H9 (cell line): ENCODE results near the gene SCGB1D2. TPM values are rescaled to one million over a fixed set of nuclear protein-coding genes. Genes with fewer than 3 reads are reported as not detected.
A peak's percentile ranks its signal among the peaks of the same experiment; 100 is the strongest.
"Not testable (repeated sequence)": the region's sequence is repeated elsewhere in the genome, so short reads cannot be mapped to it uniquely, and the experiment has no call there.

Experiments
- DNase-seq: peaks from one replicate; pipeline ENCODE4 v3.0.0-alpha.2; 2017
- H2AFZ ChIP-seq: one replicate; pipeline ENCODE4 v1.6.1; 2013; ENCODE audit warnings: mild to moderate bottlenecking, low read length, control low read depth, moderate library complexity
- H2AK5ac ChIP-seq: 2 replicates; pipeline ENCODE4 v1.6.1; 2013; ENCODE audit warnings: low read length, control low read depth, mixed read lengths; ENCODE audit not compliant: insufficient read length
- H2BK120ac ChIP-seq: one replicate; pipeline ENCODE4 v1.6.1; 2013; ENCODE audit warnings: low read depth, mild to moderate bottlenecking, low read length, control low read depth, inconsistent platforms; ENCODE audit not compliant: poor library complexity, severe bottlenecking
- H2BK12ac ChIP-seq: 2 replicates; pipeline ENCODE4 v1.6.1; 2013; ENCODE audit warnings: low read length, control low read depth, mixed read lengths, low read depth; ENCODE audit not compliant: insufficient read length
- H2BK15ac ChIP-seq: 2 replicates; pipeline ENCODE4 v1.6.1; 2013; ENCODE audit warnings: low read depth, low read length, control low read depth
- H2BK20ac ChIP-seq: one replicate; pipeline ENCODE4 v1.6.1; 2013; ENCODE audit warnings: low read depth, mild to moderate bottlenecking, low read length, control low read depth, inconsistent platforms; ENCODE audit not compliant: poor library complexity, severe bottlenecking
- H2BK5ac ChIP-seq: 2 replicates; pipeline ENCODE4 v1.6.1; 2013; ENCODE audit warnings: low read length, control low read depth, mixed read lengths; ENCODE audit not compliant: insufficient read length
- H3K14ac ChIP-seq: 2 replicates; pipeline ENCODE4 v1.6.1; 2013; ENCODE audit warnings: low read length, control low read depth; ENCODE audit not compliant: insufficient read depth
- H3K18ac ChIP-seq: 2 replicates; pipeline ENCODE4 v1.6.1; 2013; ENCODE audit warnings: low read depth, mild to moderate bottlenecking, mixed read lengths, low read length, control low read depth; ENCODE audit not compliant: insufficient read length
- H3K23ac ChIP-seq: 2 replicates; pipeline ENCODE4 v1.6.1; 2013; ENCODE audit warnings: low read length, control low read depth, mixed read lengths, low read depth; ENCODE audit not compliant: insufficient read length
- H3K23me2 ChIP-seq: 2 replicates; pipeline ENCODE4 v1.6.1; 2013; ENCODE audit warnings: low read depth, mild to moderate bottlenecking, mixed read lengths, low read length, control low read depth; ENCODE audit not compliant: insufficient read length, poor library complexity, severe bottlenecking
- H3K27ac ChIP-seq: 2 replicates; pipeline ENCODE4 v1.5.1; 2013; ENCODE audit warnings: low read length, control low read depth, mixed read lengths, low read depth; ENCODE audit not compliant: insufficient read length
- H3K27me3 ChIP-seq: 2 replicates; pipeline ENCODE4 v1.6.1; 2013; ENCODE audit warnings: low read length, control low read depth, inconsistent platforms; ENCODE audit not compliant: insufficient read depth
- H3K4ac ChIP-seq: 2 replicates; pipeline ENCODE4 v1.6.1; 2013; ENCODE audit warnings: low read depth, mild to moderate bottlenecking, control low read depth, inconsistent platforms, low read length, moderate library complexity
- H3K4me1 ChIP-seq: 2 replicates; pipeline ENCODE4 v1.6.1; 2013; ENCODE audit warnings: low read length, control low read depth, inconsistent platforms; ENCODE audit not compliant: insufficient read depth
- H3K4me2 ChIP-seq: 2 replicates; pipeline ENCODE4 v1.6.1; 2013; ENCODE audit warnings: low read length, control low read depth, mixed read lengths; ENCODE audit not compliant: insufficient read length, insufficient read depth
- H3K56ac ChIP-seq: 2 replicates; pipeline ENCODE4 v1.6.1; 2013; ENCODE audit warnings: low read depth, mild to moderate bottlenecking, mixed read lengths, low read length, control low read depth; ENCODE audit not compliant: insufficient read length
- H3K79me1 ChIP-seq: 2 replicates; pipeline ENCODE4 v1.6.1; 2013; ENCODE audit warnings: low read depth, mild to moderate bottlenecking, moderate library complexity, low read length, control low read depth, inconsistent platforms; ENCODE audit not compliant: insufficient read depth, poor library complexity, severe bottlenecking
- H3K79me2 ChIP-seq: 2 replicates; pipeline ENCODE4 v1.6.1; 2013; ENCODE audit warnings: low read length, control low read depth, inconsistent platforms; ENCODE audit not compliant: insufficient read depth
- H3K9ac ChIP-seq: 2 replicates; pipeline ENCODE4 v1.6.1; 2013; ENCODE audit warnings: low read length, control low read depth, mixed read lengths; ENCODE audit not compliant: insufficient read length; ENCODE audit errors: extremely low read depth
- H3K9me3 ChIP-seq: one replicate; pipeline ENCODE4 v1.6.1; 2013; ENCODE audit warnings: low read depth, low read length, inconsistent platforms; ENCODE audit not compliant: control insufficient read depth
- H3T11ph ChIP-seq: one replicate; pipeline ENCODE4 v1.6.1; 2013; ENCODE audit warnings: mild to moderate bottlenecking, low read length, control low read depth, inconsistent platforms
- H4K20me1 ChIP-seq: one replicate; pipeline ENCODE4 v1.6.1; 2013; ENCODE audit not compliant: control insufficient read depth, insufficient read length, insufficient read depth
- H4K5ac ChIP-seq: 2 replicates; pipeline ENCODE4 v1.6.1; 2013; ENCODE audit warnings: low read depth, mild to moderate bottlenecking, mixed read lengths, low read length, control low read depth; ENCODE audit not compliant: insufficient read length
- H4K8ac ChIP-seq: replicated peaks from 2 replicates; pipeline ENCODE4 v1.6.1; 2013; ENCODE audit warnings: low read length, control low read depth, mixed read lengths, low read depth; ENCODE audit not compliant: insufficient read length
- H4K91ac ChIP-seq: 2 replicates; pipeline ENCODE4 v1.6.1; 2013; ENCODE audit warnings: low read depth, mild to moderate bottlenecking, moderate library complexity, mixed read lengths, low read length, control low read depth; ENCODE audit not compliant: insufficient read length
- H3K27ac Mint-ChIP-seq, 3 experiments: 2 replicates in 2 of 3; 3 replicates in 1 of 3; pipeline ENCODE4 v1.8.0; 2020 to 2021; ENCODE audit warnings: mixed read lengths in 3 of 3, mild to moderate bottlenecking in 1 of 3, moderate library complexity in 1 of 3
- H3K27me3 Mint-ChIP-seq: 2 replicates; pipeline ENCODE4 v1.8.0; 2021; ENCODE audit warnings: low read depth, mild to moderate bottlenecking, moderate library complexity, mixed read lengths
- H3K36me3 Mint-ChIP-seq, 3 experiments: 2 replicates in 2 of 3; 3 replicates in 1 of 3; pipeline ENCODE4 v1.8.0; 2020 to 2021; ENCODE audit warnings: low read depth in 3 of 3, mixed read lengths in 3 of 3; ENCODE audit not compliant: insufficient read depth in 1 of 3
- H3K4me1 Mint-ChIP-seq, 2 experiments: 2 replicates each; pipeline ENCODE4 v1.8.0; 2020; ENCODE audit warnings: mixed read lengths in 2 of 2
- H3K4me3 Mint-ChIP-seq, 2 experiments: 2 replicates in 1 of 2; 3 replicates in 1 of 2; pipeline ENCODE4 v1.8.0; 2020 to 2021; ENCODE audit warnings: mild to moderate bottlenecking in 2 of 2, mixed read lengths in 2 of 2, moderate library complexity in 1 of 2
- H3K9me3 Mint-ChIP-seq, 2 experiments: 2 replicates in 1 of 2; 3 replicates in 1 of 2; pipeline ENCODE4 v1.8.0; 2020; ENCODE audit warnings: mild to moderate bottlenecking in 2 of 2, mixed read lengths in 2 of 2, moderate library complexity in 1 of 2
- WGBS: extraction: QIAGEN DNeasy Blood & Tissue Kit; methylation state at CpG from one replicate; pipeline ENCODE4 v1.1.7; 2013; ENCODE audit warnings: missing lambda C conversion rate, low lambda C conversion rate, mixed read lengths; ENCODE audit not compliant: insufficient read length; ENCODE audit errors: extremely low coverage; 5-methylcytosine and 5-hydroxymethylcytosine counted together
- total RNA-seq: library from RNA; stranded (reverse); gene quantifications from 2 replicates; pipeline ENCODE4 v1.2.1, GENCODE V29; 2021
- TF ChIP-seq, protein P1 (sequence below): fragments of 200-600 bp; sonication (generic); conservative IDR thresholded peaks from 3 replicates; pipeline ENCODE4 v1.8.0; 2021; ENCODE audit warnings: antibody characterized with exemption, mild to moderate bottlenecking

Gene SCGB1D2
- total RNA-seq, 1 experiment from 2014 or later: not detected

DNA sequence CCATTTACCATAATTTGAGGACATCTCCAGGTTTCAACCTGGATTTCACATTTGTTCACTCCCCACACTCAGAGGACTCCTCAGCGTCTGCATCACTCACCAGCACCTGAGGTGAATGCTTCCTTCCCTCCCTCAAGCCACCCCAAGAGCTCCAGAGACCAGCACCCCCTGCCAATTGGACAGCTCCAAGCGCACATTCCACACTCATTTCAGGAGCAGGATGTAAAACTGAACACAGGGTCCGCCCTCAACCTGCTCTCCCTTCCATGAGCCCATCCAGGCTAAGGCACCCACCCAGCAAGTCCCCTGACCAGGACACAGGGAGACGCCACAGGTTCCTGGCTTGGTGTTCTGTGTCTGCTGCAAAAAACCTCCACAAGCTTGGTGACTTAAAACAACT is 48.1 kb upstream of the SCGB1D2 start:
- Histone ChIP-seq H3K56ac (no peak overlapping the region), H3K4me1 (no peaks in the 10 kb centered on the region), H3K23me2 (no peaks in the 10 kb centered on the region), H3T11ph (no peak overlapping the region), H4K20me1 (no peaks in the 10 kb centered on the region), H3K27ac (no peak overlapping the region), H2BK12ac (no peak overlapping the region), H3K14ac (no peak overlapping the region), H2BK15ac (no peak overlapping the region), H4K8ac (no peak overlapping the region), H2BK120ac (no peak overlapping the region), H3K79me2 (no peaks in the 10 kb centered on the region), H3K23ac (no peak overlapping the region), H2BK5ac (no peak overlapping the region), H3K79me1 (no peaks in the 10 kb centered on the region), H2AK5ac (no peak overlapping the region), H3K4ac (no peak overlapping the region), H2BK20ac (no peak overlapping the region), H3K27me3 (no peaks in the 10 kb centered on the region), H3K9ac (no peak overlapping the region), H4K91ac (no peak overlapping the region), H2AFZ (no peak overlapping the region), H4K5ac (no peak overlapping the region), H3K18ac (no peak overlapping the region), H3K4me2 (no peak overlapping the region), H3K9me3 (no peaks in the 10 kb centered on the region)
- Mint-ChIP-seq H3K27ac (0 out of 7 replicates have a peak overlapping the region, but pooled peaks of 1 of the 3 experiments have one; percentile 9), H3K9me3 (no peaks in the 10 kb centered on the region; a peak in 1 of 5 replicates), H3K4me3 (no peak overlapping the region), H3K4me1 (peaks cover 25 to 26% of the 10 kb centered on the region in 2 experiments), H3K36me3 (no peaks in the 10 kb centered on the region), H3K27me3 (peaks cover 6% of the 10 kb centered on the region)
- DNase-seq: peak; percentile 64
- TF ChIP-seq, protein P1, sequence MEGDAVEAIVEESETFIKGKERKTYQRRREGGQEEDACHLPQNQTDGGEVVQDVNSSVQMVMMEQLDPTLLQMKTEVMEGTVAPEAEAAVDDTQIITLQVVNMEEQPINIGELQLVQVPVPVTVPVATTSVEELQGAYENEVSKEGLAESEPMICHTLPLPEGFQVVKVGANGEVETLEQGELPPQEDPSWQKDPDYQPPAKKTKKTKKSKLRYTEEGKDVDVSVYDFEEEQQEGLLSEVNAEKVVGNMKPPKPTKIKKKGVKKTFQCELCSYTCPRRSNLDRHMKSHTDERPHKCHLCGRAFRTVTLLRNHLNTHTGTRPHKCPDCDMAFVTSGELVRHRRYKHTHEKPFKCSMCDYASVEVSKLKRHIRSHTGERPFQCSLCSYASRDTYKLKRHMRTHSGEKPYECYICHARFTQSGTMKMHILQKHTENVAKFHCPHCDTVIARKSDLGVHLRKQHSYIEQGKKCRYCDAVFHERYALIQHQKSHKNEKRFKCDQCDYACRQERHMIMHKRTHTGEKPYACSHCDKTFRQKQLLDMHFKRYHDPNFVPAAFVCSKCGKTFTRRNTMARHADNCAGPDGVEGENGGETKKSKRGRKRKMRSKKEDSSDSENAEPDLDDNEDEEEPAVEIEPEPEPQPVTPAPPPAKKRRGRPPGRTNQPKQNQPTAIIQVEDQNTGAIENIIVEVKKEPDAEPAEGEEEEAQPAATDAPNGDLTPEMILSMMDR: no peak
- no CpG with 5 or more reads among the region's 4 CpGs for WGBS

DNA sequence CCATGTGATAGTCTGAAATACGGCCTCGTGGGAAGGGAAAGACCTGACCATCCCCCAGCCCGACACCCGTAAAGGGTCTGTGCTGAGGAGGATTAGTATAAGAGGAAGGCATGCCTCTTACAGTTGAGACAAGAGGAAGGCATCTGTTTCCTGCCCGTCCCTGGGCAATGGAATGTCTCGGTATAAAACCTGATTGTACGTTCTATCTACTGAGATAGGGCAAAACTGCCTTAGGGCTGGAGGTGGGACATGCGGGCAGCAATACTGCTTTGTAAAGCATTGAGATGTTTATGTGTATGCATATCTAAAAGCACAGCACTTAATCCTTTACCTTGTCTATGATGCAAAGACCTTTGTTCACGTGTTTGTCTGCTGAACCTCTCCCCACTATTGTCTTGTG is 47.0 kb upstream of the SCGB1D2 start:
- H3K4me1 ChIP-seq, H3K4me2 ChIP-seq, H3K79me2 ChIP-seq, H3T11ph ChIP-seq, H2AK5ac ChIP-seq, H4K8ac ChIP-seq, H3K4ac ChIP-seq, H3K14ac ChIP-seq, H3K23ac ChIP-seq, H3K23me2 ChIP-seq, H2BK5ac ChIP-seq, H4K20me1 ChIP-seq, H3K9ac ChIP-seq, H2BK12ac ChIP-seq, H3K27me3 Mint-ChIP-seq, H4K91ac ChIP-seq, H3K27me3 ChIP-seq, H3K36me3 Mint-ChIP-seq, H3K27ac Mint-ChIP-seq, H3K27ac ChIP-seq, H2BK15ac ChIP-seq, H4K5ac ChIP-seq, H2AFZ ChIP-seq, DNase-seq, H3K56ac ChIP-seq, H3K79me1 ChIP-seq, H3K9me3 Mint-ChIP-seq, H2BK20ac ChIP-seq, H2BK120ac ChIP-seq, H3K9me3 ChIP-seq, H3K18ac ChIP-seq: not testable (repeated sequence)
- WGBS: no CpG with 5 or more reads among the region's 9 CpGs
- H3K4me3 Mint-ChIP-seq: peak overlapping the region in 1 of 2 experiments; percentile 40; a peak in 2 of 5 replicates
- peaks cover 25 to 26% of the 10 kb centered on the region in 2 experiments for H3K4me1 Mint-ChIP-seq
